WERI-Rb-1 (cell line): ENCODE data around the gene UXS1.

Experiments used
- DNase-seq: peaks from one replicate; pipeline ENCODE4 v3.0.0-alpha.2; 2020
- H3K27ac ChIP-seq: fragments of 250-450 bp; sonication (Bioruptor Pico); 2 replicates; pipeline ENCODE4 v1.5.1; 2020; ENCODE audit warnings: mild to moderate bottlenecking, moderate library complexity
- H3K27me3 ChIP-seq: fragments of 250-450 bp; sonication (Bioruptor Pico); 2 replicates; pipeline ENCODE4 v1.5.1; 2021; ENCODE audit warnings: mild to moderate bottlenecking, low read depth, moderate library complexity; ENCODE audit not compliant: insufficient read depth, severe bottlenecking
- H3K36me3 ChIP-seq: fragments of 250-450 bp; sonication (Bioruptor Pico); 2 replicates; pipeline ENCODE4 v1.5.1; 2020; ENCODE audit warnings: mild to moderate bottlenecking, moderate library complexity
- H3K4me3 ChIP-seq: 2 replicates; pipeline ENCODE4 v1.5.1; 2011; ENCODE audit warnings: low read depth, mild to moderate bottlenecking, control low read depth, low read length
- H3K9me3 ChIP-seq: fragments of 250-450 bp; sonication (Bioruptor Pico); 2 replicates; pipeline ENCODE4 v1.5.1; 2021; ENCODE audit warnings: mild to moderate bottlenecking, moderate library complexity; ENCODE audit not compliant: severe bottlenecking
- CTCF ChIP-seq: IDR thresholded peaks from 2 replicates; pipeline ENCODE4 v1.5.1; 2011; ENCODE audit warnings: low read depth, mild to moderate bottlenecking, control low read depth, inconsistent platforms, low read length

UXS1 gene

GRCh38 chr2:106063181-106063580, 130.9 kb downstream of the UXS1 start:
- no peak for DNase-seq
- no peak for TF ChIP-seq CTCF
- H3K27me3 ChIP-seq = no peaks in the 10 kb centered on the region
- H3K27ac ChIP-seq = no peak overlapping the region
- no peak overlapping the region for H3K4me3 ChIP-seq
- no peaks in the 10 kb centered on the region for H3K9me3 ChIP-seq
- H3K36me3 ChIP-seq = no peaks in the 10 kb centered on the region

DNA sequence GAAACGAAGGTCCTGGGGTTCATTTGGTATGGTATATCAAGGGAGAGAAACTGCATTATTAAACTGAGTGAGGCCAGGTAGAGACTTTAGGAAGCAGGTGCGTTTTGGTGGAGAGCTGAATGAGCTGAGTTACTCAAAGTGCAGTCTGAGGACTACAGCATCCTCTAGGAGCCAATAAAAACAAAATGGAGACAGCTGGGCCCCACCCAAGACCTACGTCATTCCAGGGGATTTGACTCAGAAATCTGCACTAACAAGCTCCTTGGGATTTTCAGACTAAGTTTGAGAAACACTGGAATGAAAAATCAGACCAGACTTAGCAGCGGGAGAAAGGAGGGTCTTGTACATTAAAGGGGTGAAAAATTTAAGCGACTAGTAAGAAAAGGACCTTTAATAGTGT, 131.5 kb downstream of the UXS1 start:
- Histone ChIP-seq H3K36me3 (no peaks in the 10 kb centered on the region), H3K27ac (no peak overlapping the region), H3K27me3 (no peaks in the 10 kb centered on the region), H3K4me3 (no peak overlapping the region), H3K9me3 (no peaks in the 10 kb centered on the region)
- DNase-seq = no peak
- no peak for TF ChIP-seq CTCF

DNA sequence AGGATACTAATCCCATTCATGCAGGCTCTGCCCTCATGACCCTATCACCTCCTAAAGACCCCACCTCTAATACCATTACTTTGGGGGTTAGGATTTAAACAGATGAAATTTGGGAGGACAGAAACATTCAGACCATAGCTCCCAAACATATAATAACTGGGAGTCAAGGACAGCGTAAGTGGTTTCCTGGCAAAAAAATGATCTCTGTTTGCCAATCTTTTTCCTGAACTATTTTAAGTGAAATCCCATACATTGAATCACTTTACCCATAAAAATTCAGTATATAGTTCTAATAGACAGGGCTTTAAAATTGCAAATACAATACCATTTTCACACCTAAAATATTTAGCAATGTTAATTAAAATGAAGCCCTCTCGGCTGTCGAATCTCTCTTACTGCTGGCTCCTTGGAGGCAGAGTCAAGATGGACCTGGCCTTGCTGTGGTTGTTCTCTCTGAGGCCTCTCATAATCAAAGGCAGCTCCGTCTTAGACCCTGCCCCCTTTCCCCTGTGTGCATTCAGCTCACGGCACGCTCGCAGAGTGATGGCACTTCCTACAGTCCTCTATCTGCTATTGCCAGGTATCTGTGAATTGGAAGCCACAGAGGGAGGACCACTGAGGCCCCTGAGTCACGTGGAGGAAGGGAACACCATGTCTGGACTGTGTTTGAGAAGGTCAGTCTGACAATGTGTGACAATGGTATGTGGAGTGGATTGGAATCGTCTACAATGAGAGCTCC, 132.3 kb downstream of the UXS1 start:
- no peaks in the 10 kb centered on the region for H3K36me3 ChIP-seq
- H3K4me3 ChIP-seq = no peak overlapping the region
- H3K9me3 ChIP-seq = no peaks in the 10 kb centered on the region
- no peak for DNase-seq
- TF ChIP-seq CTCF = no peak
- no peak overlapping the region for H3K27ac ChIP-seq
- H3K27me3 ChIP-seq = no peaks in the 10 kb centered on the region

GRCh38 chr2:106059416-106060065, 134.6 kb downstream of the UXS1 start:
- Histone ChIP-seq H3K36me3 (no peaks in the 10 kb centered on the region), H3K27ac (no peak overlapping the region), H3K27me3 (no peaks in the 10 kb centered on the region), H3K9me3 (no peaks in the 10 kb centered on the region), H3K4me3 (no peak overlapping the region)
- no peak for TF ChIP-seq CTCF
- DNase-seq = no peak

DNA sequence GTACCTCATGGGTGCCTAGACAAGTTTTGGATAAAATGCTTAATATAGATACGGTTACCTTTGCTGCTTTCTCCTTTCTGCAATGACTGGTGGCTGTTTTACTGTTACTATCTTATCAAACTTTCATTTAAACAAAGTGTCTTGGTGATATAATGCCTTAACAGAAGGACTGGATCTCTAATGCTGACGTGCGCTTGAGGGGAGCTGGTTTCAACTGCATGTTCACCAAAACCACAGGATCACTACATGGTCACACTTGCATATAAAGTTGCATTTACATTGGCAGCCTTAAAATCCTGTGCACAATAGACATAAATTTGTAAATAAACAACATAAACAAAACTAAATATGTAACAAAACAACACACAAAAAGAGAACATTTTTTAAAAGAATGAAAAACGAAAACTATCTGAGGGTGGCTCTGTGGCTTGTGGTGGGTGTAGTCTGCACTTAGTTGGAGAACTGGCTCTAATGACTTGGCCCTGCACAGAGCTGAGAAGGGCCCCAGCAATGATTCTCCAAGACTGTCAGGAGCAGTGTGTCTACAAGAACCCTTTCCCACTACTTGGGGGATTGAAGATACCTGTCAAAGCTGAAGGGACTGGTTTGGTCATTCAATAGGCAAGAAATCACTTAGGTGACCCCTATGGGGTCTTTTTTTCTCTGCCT, 135.5 kb downstream of the UXS1 start:
- Histone ChIP-seq H3K36me3 (no peaks in the 10 kb centered on the region), H3K27ac (no peak overlapping the region), H3K9me3 (no peaks in the 10 kb centered on the region), H3K27me3 (no peaks in the 10 kb centered on the region), H3K4me3 (no peak overlapping the region)
- DNase-seq = no peak
- TF ChIP-seq CTCF = no peak
